Esophagus muscularis mucosa (tissue), 4 donors: ENCODE measurements around the gene NDFIP1. TPM values are rescaled to one million over a fixed set of nuclear protein-coding genes. Genes with fewer than 3 reads are reported as not detected.
A peak's percentile ranks its signal among the peaks of the same experiment; 100 is the strongest.

Experiments
- DNase-seq: peaks from one replicate; pipeline ENCODE4 v3.0.0-alpha.2; 2017; ENCODE audit errors: extremely low spot score
- H3K27ac ChIP-seq, 4 donors: fragments of 200-600 bp; sonication (generic); replicated peaks in 1 of 4; 1 replicate in 3 of 4; 2 replicates in 1 of 4; pipeline ENCODE4 v1.5.1; 2016 to 2019; ENCODE audit warnings: mild to moderate bottlenecking in 1 of 4
- H3K27me3 ChIP-seq, 4 donors: fragments of 200-600 bp; sonication (generic); one replicate each; pipeline versions ENCODE4 v1.5.1 to v1.6.0; 2016 to 2019
- H3K36me3 ChIP-seq, 4 donors: fragments of 200-600 bp; sonication (generic); one replicate each; pipeline ENCODE4 v1.5.1; 2016 to 2019
- H3K4me1 ChIP-seq, 4 donors: fragments of 200-600 bp; sonication (generic); one replicate each; pipeline ENCODE4 v1.5.1; 2016 to 2019
- H3K4me3 ChIP-seq, 4 donors: fragments of 200-600 bp; sonication (generic); 1 replicate in 2 of 4; 2 replicates in 2 of 4; pipeline ENCODE4 v1.5.1; 2016 to 2019; ENCODE audit warnings: mild to moderate bottlenecking in 4 of 4, moderate library complexity in 1 of 4
- H3K9me3 ChIP-seq, 4 donors: fragments of 200-600 bp; sonication (generic); 1 replicate in 3 of 4; 2 replicates in 1 of 4; pipeline ENCODE4 v1.5.1; 2016 to 2019
- CTCF ChIP-seq, 3 experiments: fragments of 200-600 bp in 2 of 3; fragments of 450-650 bp in 1 of 3; sonication (generic) in 2 of 3; IDR thresholded peaks; one replicate each; pipeline ENCODE4 v1.5.1; 2017 to 2019; ENCODE audit warnings: antibody characterized with exemption in 3 of 3, mild to moderate bottlenecking in 2 of 3, moderate library complexity in 1 of 3
- EP300 ChIP-seq: sonication (generic); formaldehyde crosslinking; IDR thresholded peaks from one replicate; pipeline ENCODE4 v1.6.1; 2017; ENCODE audit warnings: antibody characterized with exemption
- POLR2A ChIP-seq: fragments of 450-650 bp; IDR thresholded peaks from one replicate; pipeline ENCODE4 v1.6.1; 2017; ENCODE audit warnings: antibody characterized with exemption, moderate library complexity, mild to moderate bottlenecking, low read depth
- POLR2AphosphoS5 ChIP-seq, 2 donors: sonication (generic); formaldehyde crosslinking; IDR thresholded peaks; one replicate each; pipeline ENCODE4 v1.6.1; 2017; ENCODE audit warnings: antibody characterized with exemption in 2 of 2
- WGBS: methylation state at CpG from one replicate; pipeline ENCODE4 v1.1.5; 2018; 5-methylcytosine and 5-hydroxymethylcytosine counted together
- intact Hi-C: fragments of 100-400 bp; cut with DNase I; formaldehyde crosslinking; loops from one replicate; pipeline ENCODE4 v1.15.1; 2023
- total RNA-seq, 4 donors: library from RNA; depleted of rRNA; stranded (reverse); fragments of >200 nt; gene quantifications; one replicate each; pipeline versions ENCODE4 v1.1.0 to v1.2.1, GENCODE V29; 2016

The NDFIP1 gene
- total RNA-seq, 4 donors from 2014 or later = 57.8 to 169 (median 101) TPM

DNA sequence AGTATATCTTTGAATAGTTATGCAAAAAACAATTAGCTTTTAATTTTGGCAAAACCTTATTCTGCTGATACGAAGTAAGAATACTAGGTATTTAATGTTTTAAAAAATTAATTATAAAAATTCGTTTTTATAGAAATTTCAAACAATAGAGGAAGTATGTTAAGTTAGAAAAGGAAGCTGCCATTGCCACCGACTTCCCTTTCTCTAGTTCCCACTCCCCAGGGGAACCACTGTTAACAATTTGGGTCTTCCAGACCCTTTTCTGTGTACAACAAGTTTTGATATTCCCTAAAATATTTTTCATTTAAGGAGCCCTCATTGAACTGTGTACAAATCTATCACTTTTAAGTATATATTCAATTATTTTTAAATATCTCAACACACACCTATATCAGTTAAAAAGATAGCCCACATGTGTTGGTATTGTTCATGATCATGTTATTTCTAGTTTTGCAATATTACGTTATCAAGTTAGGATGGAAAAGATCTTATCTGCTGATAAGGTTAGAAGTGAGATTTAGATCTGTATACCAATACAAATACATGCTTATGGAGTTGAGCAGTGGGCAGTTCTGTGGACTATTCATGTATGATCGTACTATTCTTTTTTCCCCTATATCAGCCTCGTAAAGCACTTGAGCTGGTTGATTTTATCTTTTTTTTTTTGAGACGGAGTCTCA, 25.9 kb downstream of the NDFIP1 start:
- Histone ChIP-seq H3K4me1 (peaks cover 0 to 10% (median 4%) of the 10 kb centered on the region in 4 donors), H3K27me3 (no peaks in the 10 kb centered on the region), H3K9me3 (no peaks in the 10 kb centered on the region), H3K4me3 (no peak overlapping the region), H3K36me3 (peaks cover 4 to 73% (median 46%) of the 10 kb centered on the region in 4 donors), H3K27ac (no peak overlapping the region)
- intact Hi-C loops = no loop called here
- WGBS = 75% methylated on average over 7 of the region's 7 CpGs
- DNase-seq = no peak
- TF ChIP-seq POLR2AphosphoS5 (IDR thresholded peaks at IDR 0.05) (no peak), EP300 (no peak), CTCF (IDR thresholded peaks at IDR 0.05) (no peak), POLR2A (no peak)

DNA sequence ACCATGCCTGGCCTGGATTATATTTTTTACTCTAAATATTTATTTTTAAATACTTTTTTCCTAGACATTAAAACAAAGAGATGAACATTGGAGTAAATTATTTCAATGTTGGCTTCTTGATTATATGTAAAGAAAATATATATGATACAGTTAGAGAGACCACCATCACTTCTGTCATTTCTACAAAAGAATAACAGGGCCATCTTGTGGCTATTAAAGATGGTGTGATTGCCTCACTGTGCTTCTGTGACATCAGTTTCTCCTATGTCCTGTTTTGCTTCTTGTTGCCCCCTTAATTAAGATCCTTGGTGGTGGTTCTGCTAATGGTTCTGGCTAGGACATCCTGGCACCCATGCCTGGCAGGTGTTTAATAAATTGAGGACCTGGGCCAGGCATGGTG, 32.9 kb downstream of the NDFIP1 start:
- Histone ChIP-seq H3K4me1 (peaks cover 0 to 7% (median 2%) of the 10 kb centered on the region in 4 donors), H3K9me3 (no peaks in the 10 kb centered on the region), H3K27ac (no peak overlapping the region), H3K36me3 (peaks cover 15 to 85% (median 59%) of the 10 kb centered on the region in 4 donors), H3K4me3 (no peak overlapping the region), H3K27me3 (no peaks in the 10 kb centered on the region)
- no peak for DNase-seq
- intact Hi-C loops = loop anchor here (5.0 to 10.0 kb wide), 2 partner anchors 139 to 447 kb away; no protein-coding TSS in a partner anchor
- TF ChIP-seq EP300 (no peak), POLR2AphosphoS5 (IDR thresholded peaks at IDR 0.05) (no peak), CTCF (IDR thresholded peaks at IDR 0.05) (no peak), POLR2A (no peak)

DNA sequence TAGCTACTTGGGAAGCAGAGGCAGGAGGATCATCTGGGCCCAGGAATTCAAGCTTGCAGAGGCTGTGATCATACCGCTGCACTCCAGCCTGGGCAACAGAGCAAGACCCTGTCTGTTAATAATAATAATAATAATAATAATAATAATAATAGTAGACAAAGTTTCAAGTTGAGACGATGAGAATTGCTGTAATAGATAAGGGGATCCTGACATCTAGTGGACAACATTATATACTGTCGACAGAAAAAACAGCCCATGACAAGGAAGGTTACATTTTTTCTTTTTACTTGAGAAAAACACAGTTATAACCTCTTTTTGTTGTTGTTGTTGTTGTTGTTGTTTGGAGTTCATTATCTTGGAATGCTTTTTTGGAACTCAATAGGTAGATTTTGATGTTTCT, 35.3 kb downstream of the NDFIP1 start:
- peaks cover 17 to 88% (median 68%) of the 10 kb centered on the region in 4 donors for H3K36me3 ChIP-seq
- 42% methylated on average over 3 of the region's 3 CpGs for WGBS

DNA sequence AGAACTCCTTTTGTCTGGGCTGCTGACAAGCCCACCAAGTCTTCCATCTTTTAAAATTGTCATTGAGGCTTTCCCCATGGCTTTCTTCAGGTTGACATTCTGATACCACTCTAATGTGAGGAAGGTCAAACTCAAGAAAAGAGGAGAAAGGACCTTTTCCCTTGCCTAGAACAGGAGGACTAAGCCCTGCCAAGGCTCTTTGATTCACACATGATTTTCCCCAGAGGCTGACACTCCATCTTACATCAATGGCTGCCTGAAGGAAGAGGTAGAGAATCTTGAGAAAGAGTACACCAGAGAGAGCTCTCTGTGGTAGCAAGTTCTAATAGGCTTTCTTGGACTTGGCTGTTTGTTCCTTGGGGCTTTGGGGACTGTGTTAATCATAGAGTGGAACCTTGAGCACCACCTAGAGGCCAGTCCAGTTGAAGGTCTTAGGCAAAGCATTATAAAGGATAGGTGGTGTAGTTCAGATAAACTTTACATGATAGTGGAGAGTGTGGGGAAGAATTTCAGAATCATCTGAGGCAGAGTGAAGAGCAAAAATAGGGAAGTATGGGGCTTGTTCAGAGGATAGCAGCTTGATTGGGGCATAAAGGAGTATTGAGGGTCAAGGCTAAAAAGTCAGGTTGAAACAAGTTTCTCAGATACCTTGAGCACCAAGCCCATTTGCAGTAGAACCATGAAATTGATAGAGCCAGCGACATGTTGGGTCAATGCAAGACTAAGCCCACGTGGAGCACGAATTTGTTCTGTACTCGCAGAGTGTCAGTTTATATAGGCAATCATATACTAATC, 36.7 kb downstream of the NDFIP1 start:
- H3K4me3 ChIP-seq = no peak overlapping the region
- WGBS = 83% methylated on average over 4 of the region's 4 CpGs
- H3K27me3 ChIP-seq = no peaks in the 10 kb centered on the region
- H3K4me1 ChIP-seq = peaks cover 0 to 7% (median 2%) of the 10 kb centered on the region in 4 donors
- intact Hi-C loops = loop anchor here (5.0 to 10.0 kb wide), 2 partner anchors 153 to 451 kb away; no protein-coding TSS in a partner anchor
- H3K9me3 ChIP-seq = no peaks in the 10 kb centered on the region
- peaks cover 13 to 88% (median 57%) of the 10 kb centered on the region in 4 donors for H3K36me3 ChIP-seq
- no peak for DNase-seq
- peak overlapping the region in 1 of 4 donors; percentile 15 for H3K27ac ChIP-seq
- TF ChIP-seq CTCF (IDR thresholded peaks at IDR 0.05) (peak; percentile 57 to 73 (median 60)), POLR2AphosphoS5 (IDR thresholded peaks at IDR 0.05) (no peak)

More for the DNA sequence above, 35.3 kb downstream of the NDFIP1 start:
- intact Hi-C loops = loop anchor here (5.0 to 10.0 kb wide), 2 partner anchors 142 to 449 kb away; no protein-coding TSS in a partner anchor
- Histone ChIP-seq H3K4me1 (peaks cover 0 to 7% (median 2%) of the 10 kb centered on the region in 4 donors), H3K27ac (no peak overlapping the region), H3K4me3 (no peak overlapping the region), H3K9me3 (no peaks in the 10 kb centered on the region), H3K27me3 (no peaks in the 10 kb centered on the region)
- no peak for TF ChIP-seq POLR2AphosphoS5 (IDR thresholded peaks at IDR 0.05)
- TF ChIP-seq POLR2A = no peak
- TF ChIP-seq CTCF (IDR thresholded peaks at IDR 0.05) = peak; percentile 51 to 59 (median 53)
- no peak for TF ChIP-seq EP300
- no peak for DNase-seq
